HepG2 (cell line): ENCODE measurements around the gene FN1. TPM values are rescaled to one million over a fixed set of nuclear protein-coding genes. Genes with fewer than 3 reads are reported as not detected.
A peak's percentile ranks its signal among the peaks of the same experiment; 100 is the strongest.

Source experiments
- DPF2 ChIP-seq: sonication (generic); formaldehyde crosslinking; IDR thresholded peaks from 2 replicates; pipeline ENCODE4 v1.4.0; 2020; ENCODE audit warnings: mild to moderate bottlenecking, low read depth, missing genetic modification reagents, borderline replicate concordance
- FIP1L1 ChIP-seq: fragments of 200-400 bp; formaldehyde crosslinking; IDR thresholded peaks from 2 replicates; pipeline ENCODE4 v1.6.1; 2018; ENCODE audit warnings: low read depth, mild to moderate bottlenecking, low read length, moderate library complexity, borderline replicate concordance; ENCODE audit not compliant: insufficient read depth
- FOXC1 ChIP-seq: sonication (generic); formaldehyde crosslinking; IDR thresholded peaks from 2 replicates; pipeline ENCODE4 v1.8.0; 2022; ENCODE audit warnings: mild to moderate bottlenecking, missing genetic modification reagents, borderline replicate concordance
- NR2C2 ChIP-seq: sonication (generic); formaldehyde crosslinking; IDR thresholded peaks from 2 replicates; pipeline ENCODE4 v1.4.0; 2020; ENCODE audit warnings: missing genetic modification reagents, mild to moderate bottlenecking, moderate library complexity, borderline replicate concordance
- PTBP1 ChIP-seq: fragments of 200-400 bp; formaldehyde crosslinking; IDR thresholded peaks from 2 replicates; pipeline ENCODE4 v1.6.1; 2018; ENCODE audit warnings: low read length, low read depth; ENCODE audit not compliant: poor library complexity, severe bottlenecking
- RBAK ChIP-seq: sonication (generic); formaldehyde crosslinking; IDR thresholded peaks from 2 replicates; pipeline ENCODE4 v1.5.1; 2020; ENCODE audit warnings: mild to moderate bottlenecking, missing genetic modification reagents
- RXRA ChIP-seq: sonication (generic); formaldehyde crosslinking; IDR thresholded peaks from 2 replicates; pipeline ENCODE4 v1.5.1; 2020; ENCODE audit warnings: missing genetic modification reagents
- SCMH1 ChIP-seq: sonication (generic); formaldehyde crosslinking; IDR thresholded peaks from 2 replicates; pipeline ENCODE4 v1.9.0; 2021; ENCODE audit warnings: missing genetic modification reagents, mild to moderate bottlenecking, borderline replicate concordance
- SP140L ChIP-seq: sonication (generic); formaldehyde crosslinking; IDR thresholded peaks from 2 replicates; pipeline ENCODE4 v1.4.0; 2020; ENCODE audit warnings: missing genetic modification reagents, borderline replicate concordance
- SRSF9 ChIP-seq: fragments of 200-400 bp; formaldehyde crosslinking; IDR thresholded peaks from 2 replicates; pipeline ENCODE4 v1.6.1; 2018; ENCODE audit warnings: borderline replicate concordance, mild to moderate bottlenecking, low read depth, low read length; ENCODE audit not compliant: insufficient read depth, poor library complexity, severe bottlenecking
- TBX2 ChIP-seq: sonication (generic); formaldehyde crosslinking; IDR thresholded peaks from 2 replicates; pipeline ENCODE4 v1.5.0; 2020; ENCODE audit warnings: missing genetic modification reagents, mild to moderate bottlenecking, borderline replicate concordance
- ZFP90 ChIP-seq: sonication (generic); formaldehyde crosslinking; IDR thresholded peaks from 2 replicates; pipeline ENCODE4 v1.8.0; 2022; ENCODE audit warnings: missing genetic modification reagents, mild to moderate bottlenecking, inconsistent platforms, borderline replicate concordance
- ZNF207 ChIP-seq: fragments of 450-650 bp; IDR thresholded peaks from 2 replicates; pipeline ENCODE4 v1.6.1; 2016; ENCODE audit warnings: antibody characterized with exemption, borderline replicate concordance
- ZNF230 ChIP-seq: sonication (generic); formaldehyde crosslinking; IDR thresholded peaks from 2 replicates; pipeline ENCODE4 v1.4.0; 2020; ENCODE audit warnings: mild to moderate bottlenecking, missing genetic modification reagents
- ZNF557 ChIP-seq: sonication (generic); formaldehyde crosslinking; IDR thresholded peaks from 2 replicates; pipeline ENCODE4 v1.4.0; 2020; ENCODE audit warnings: missing genetic modification reagents
- ZNF577 ChIP-seq: sonication (generic); formaldehyde crosslinking; IDR thresholded peaks from 2 replicates; pipeline ENCODE4 v1.4.0; 2020; ENCODE audit warnings: mild to moderate bottlenecking, low read depth, missing genetic modification reagents, borderline replicate concordance
- ZNF720 ChIP-seq: sonication (generic); formaldehyde crosslinking; IDR thresholded peaks from 2 replicates; pipeline ENCODE4 v1.4.0; 2020; ENCODE audit warnings: missing genetic modification reagents
- polyA plus RNA-seq, 8 experiments: library from polyadenylated mRNA; depleted of rRNA in 3 of 8; stranded (reverse) in 7 of 8; unstranded in 1 of 8; fragments of >200 nt; fragmentation: Illumina TruSeq in 4 of 8; extraction: Trizol in 4 of 8; gene quantifications; 2 replicates each; pipeline versions ENCODE4 v1.2.1 to v1.2.3, GENCODE V29; 2011 to 2016; ENCODE audit warnings: low read depth in 4 of 8, missing spikeins in 1 of 8, mixed read lengths in 1 of 8; ENCODE audit not compliant: insufficient read depth in 1 of 8
- total RNA-seq, 5 experiments: library from RNA; depleted of rRNA; stranded (reverse); fragments of >200 nt; fragmentation: Illumina TruSeq; extraction: Trizol; gene quantifications; 2 replicates each; pipeline ENCODE4 v1.2.3, GENCODE V29; 2016; ENCODE audit warnings: low read depth in 1 of 5
- TF ChIP-seq, protein P1 (sequence below): sonication (generic); formaldehyde crosslinking; IDR thresholded peaks from 2 replicates; pipeline ENCODE4 v1.4.0; 2020; ENCODE audit warnings: missing genetic modification reagents
- TF ChIP-seq, protein P2 (sequence below): sonication (generic); formaldehyde crosslinking; IDR thresholded peaks from 2 replicates; pipeline ENCODE4 v1.8.1; 2023; ENCODE audit warnings: mild to moderate bottlenecking, missing genetic modification reagents
- TF ChIP-seq, protein P3 (sequence below): IDR thresholded peaks from 2 replicates; pipeline ENCODE4 v1.6.1; 2016
- TF ChIP-seq, protein P4 (sequence below): IDR thresholded peaks from 2 replicates; pipeline ENCODE4 v1.6.1; 2012; ENCODE audit warnings: low read length, improper control_type of control experiment

FN1 gene
- total and polyA plus RNA-seq, 2 of the 13 experiments (the other 11 are each of a cell fraction or from before 2014, with no cell fraction given), result 1,847 to 6,471 TPM

DNA sequence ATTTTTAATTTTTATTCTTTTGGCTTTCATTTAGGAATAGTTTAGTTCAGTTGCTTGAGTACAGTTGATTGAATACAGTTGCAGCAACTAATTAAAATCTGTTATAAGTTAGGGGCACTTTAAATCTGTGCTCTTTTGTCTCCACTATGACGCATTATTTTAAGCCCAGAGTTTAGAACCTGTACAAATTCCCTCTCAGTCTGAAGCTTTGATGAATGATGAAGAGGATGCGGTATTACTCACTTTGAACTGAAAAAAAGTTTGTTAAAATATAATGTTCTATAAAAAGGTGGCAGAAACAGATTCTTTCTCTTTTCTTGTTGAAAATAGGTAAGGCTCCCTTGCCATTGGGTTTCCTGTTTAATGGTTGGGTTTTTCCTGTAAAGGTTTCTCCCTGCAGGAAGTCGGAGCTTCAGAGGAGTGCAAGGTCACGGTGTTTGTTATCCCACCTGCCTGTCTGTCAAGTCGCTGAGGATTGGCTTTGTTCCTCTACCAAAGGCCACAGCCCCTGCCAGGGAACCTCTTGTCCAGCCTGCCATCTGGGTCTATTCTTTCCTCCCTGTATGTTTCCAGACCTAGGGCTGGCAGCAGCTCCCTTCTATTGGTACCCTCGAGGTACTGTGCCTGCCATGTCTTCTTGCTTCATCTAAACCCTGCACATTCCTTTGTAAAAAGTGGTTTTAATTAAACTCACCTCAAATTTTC is 43.8 kb upstream of the FN1 start (continued):
- TF ChIP-seq SRSF9 (no peak), NR2C2 (CRISPR knock-in tag) (no peak), ZNF207 (no peak), RXRA (CRISPR knock-in tag) (peak; percentile 54; the same call in 1 of the 2 replicates), ZNF230 (CRISPR knock-in tag) (0 out of 2 replicates have a peak, but pooled peaks have one; percentile 63), DPF2 (CRISPR knock-in tag) (peak; percentile 50; the same call in 1 of the 2 replicates), ZNF720 (no peak), ZNF577 (CRISPR knock-in tag) (no peak), ZNF557 (CRISPR knock-in tag) (no peak), RBAK (no peak), FOXC1 (peak; percentile 49; the same call in 1 of the 2 replicates), SP140L (CRISPR knock-in tag) (no peak; the same call in 1 of the 2 replicates), FIP1L1 (no peak), PTBP1 (no peak), SCMH1 (CRISPR knock-in tag) (no peak), ZFP90 (CRISPR knock-in tag) (no peak), TBX2 (CRISPR knock-in tag) (peak; percentile 79; the same call in 1 of the 2 replicates)
- TF ChIP-seq, protein P1, sequence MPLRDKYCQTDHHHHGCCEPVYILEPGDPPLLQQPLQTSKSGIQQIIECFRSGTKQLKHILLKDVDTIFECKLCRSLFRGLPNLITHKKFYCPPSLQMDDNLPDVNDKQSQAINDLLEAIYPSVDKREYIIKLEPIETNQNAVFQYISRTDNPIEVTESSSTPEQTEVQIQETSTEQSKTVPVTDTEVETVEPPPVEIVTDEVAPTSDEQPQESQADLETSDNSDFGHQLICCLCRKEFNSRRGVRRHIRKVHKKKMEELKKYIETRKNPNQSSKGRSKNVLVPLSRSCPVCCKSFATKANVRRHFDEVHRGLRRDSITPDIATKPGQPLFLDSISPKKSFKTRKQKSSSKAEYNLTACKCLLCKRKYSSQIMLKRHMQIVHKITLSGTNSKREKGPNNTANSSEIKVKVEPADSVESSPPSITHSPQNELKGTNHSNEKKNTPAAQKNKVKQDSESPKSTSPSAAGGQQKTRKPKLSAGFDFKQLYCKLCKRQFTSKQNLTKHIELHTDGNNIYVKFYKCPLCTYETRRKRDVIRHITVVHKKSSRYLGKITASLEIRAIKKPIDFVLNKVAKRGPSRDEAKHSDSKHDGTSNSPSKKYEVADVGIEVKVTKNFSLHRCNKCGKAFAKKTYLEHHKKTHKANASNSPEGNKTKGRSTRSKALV (CRISPR knock-in tag), result no peak
- TF ChIP-seq, protein P2, sequence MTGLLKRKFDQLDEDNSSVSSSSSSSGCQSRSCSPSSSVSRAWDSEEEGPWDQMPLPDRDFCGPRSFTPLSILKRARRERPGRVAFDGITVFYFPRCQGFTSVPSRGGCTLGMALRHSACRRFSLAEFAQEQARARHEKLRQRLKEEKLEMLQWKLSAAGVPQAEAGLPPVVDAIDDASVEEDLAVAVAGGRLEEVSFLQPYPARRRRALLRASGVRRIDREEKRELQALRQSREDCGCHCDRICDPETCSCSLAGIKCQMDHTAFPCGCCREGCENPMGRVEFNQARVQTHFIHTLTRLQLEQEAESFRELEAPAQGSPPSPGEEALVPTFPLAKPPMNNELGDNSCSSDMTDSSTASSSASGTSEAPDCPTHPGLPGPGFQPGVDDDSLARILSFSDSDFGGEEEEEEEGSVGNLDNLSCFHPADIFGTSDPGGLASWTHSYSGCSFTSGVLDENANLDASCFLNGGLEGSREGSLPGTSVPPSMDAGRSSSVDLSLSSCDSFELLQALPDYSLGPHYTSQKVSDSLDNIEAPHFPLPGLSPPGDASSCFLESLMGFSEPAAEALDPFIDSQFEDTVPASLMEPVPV (CRISPR knock-in tag), result no peak
- TF ChIP-seq, protein P3, sequence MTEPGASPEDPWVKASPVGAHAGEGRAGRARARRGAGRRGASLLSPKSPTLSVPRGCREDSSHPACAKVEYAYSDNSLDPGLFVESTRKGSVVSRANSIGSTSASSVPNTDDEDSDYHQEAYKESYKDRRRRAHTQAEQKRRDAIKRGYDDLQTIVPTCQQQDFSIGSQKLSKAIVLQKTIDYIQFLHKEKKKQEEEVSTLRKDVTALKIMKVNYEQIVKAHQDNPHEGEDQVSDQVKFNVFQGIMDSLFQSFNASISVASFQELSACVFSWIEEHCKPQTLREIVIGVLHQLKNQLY (CRISPR knock-in tag), result peak; percentile 45; the same call in 1 of the 2 replicates
- TF ChIP-seq, protein P4, sequence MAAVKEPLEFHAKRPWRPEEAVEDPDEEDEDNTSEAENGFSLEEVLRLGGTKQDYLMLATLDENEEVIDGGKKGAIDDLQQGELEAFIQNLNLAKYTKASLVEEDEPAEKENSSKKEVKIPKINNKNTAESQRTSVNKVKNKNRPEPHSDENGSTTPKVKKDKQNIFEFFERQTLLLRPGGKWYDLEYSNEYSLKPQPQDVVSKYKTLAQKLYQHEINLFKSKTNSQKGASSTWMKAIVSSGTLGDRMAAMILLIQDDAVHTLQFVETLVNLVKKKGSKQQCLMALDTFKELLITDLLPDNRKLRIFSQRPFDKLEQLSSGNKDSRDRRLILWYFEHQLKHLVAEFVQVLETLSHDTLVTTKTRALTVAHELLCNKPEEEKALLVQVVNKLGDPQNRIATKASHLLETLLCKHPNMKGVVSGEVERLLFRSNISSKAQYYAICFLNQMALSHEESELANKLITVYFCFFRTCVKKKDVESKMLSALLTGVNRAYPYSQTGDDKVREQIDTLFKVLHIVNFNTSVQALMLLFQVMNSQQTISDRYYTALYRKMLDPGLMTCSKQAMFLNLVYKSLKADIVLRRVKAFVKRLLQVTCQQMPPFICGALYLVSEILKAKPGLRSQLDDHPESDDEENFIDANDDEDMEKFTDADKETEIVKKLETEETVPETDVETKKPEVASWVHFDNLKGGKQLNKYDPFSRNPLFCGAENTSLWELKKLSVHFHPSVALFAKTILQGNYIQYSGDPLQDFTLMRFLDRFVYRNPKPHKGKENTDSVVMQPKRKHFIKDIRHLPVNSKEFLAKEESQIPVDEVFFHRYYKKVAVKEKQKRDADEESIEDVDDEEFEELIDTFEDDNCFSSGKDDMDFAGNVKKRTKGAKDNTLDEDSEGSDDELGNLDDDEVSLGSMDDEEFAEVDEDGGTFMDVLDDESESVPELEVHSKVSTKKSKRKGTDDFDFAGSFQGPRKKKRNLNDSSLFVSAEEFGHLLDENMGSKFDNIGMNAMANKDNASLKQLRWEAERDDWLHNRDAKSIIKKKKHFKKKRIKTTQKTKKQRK, result no peak
